Measurements from ENCODE around the gene PLA2G4B. TPM values are rescaled to one million over a fixed set of nuclear protein-coding genes. Genes with fewer than 3 reads are reported as not detected.

PLA2G4B gene
- total RNA-seq, 3 donors from 2014 or later (not counting 1 experiment from before 2014, with no cell fraction given), result 15.2 to 17.5 (median 17.4) TPM

GRCh38 chr15:41839781-41840491, 1.3 kb downstream of the PLA2G4B start:
- peaks cover 24% of the 10 kb centered on the region for H3K4me1 ChIP-seq (ENCODE audit: control insufficient read depth, insufficient read depth, low read length)
- 94% methylated on average over 14 of the region's 16 CpGs for WGBS (ENCODE audit: insufficient coverage)
- no peak overlapping the region for H3K4me3 Mint-ChIP-seq
- no peaks in the 10 kb centered on the region for H3K27me3 ChIP-seq (ENCODE audit: control insufficient read depth, insufficient read depth, low read length)
- no peak overlapping the region for H3K4me3 ChIP-seq (ENCODE audit: low read length)
- DNase-seq, result no peak
- H3K36me3 Mint-ChIP-seq, result no peaks in the 10 kb centered on the region
- peaks cover 0 to 17% of the 10 kb centered on the region in 2 donors for H3K4me1 Mint-ChIP-seq
- intact Hi-C loops (cut with micrococcal nuclease), result no loop called here
- no peak overlapping the region for H3K27ac ChIP-seq (ENCODE audit: low read length)
- no peaks in the 10 kb centered on the region for H3K9me3 ChIP-seq (ENCODE audit: control insufficient read depth, insufficient read depth, low read length)
- peaks cover 28% of the 10 kb centered on the region for H3K36me3 ChIP-seq (ENCODE audit: control insufficient read depth, insufficient read depth, low read length)
- ATAC-seq, result peak in 1 of 3 donors; percentile 36
- H3K27me3 Mint-ChIP-seq (ENCODE audit: low read depth in 2 of 2), result no peaks in the 10 kb centered on the region
- no peak for TF ChIP-seq CTCF (IDR thresholded peaks at IDR 0.05)
- no peaks in the 10 kb centered on the region for H3K9me3 Mint-ChIP-seq
- peak overlapping the region in 1 of 2 donors; percentile 68 for H3K27ac Mint-ChIP-seq

DNA sequence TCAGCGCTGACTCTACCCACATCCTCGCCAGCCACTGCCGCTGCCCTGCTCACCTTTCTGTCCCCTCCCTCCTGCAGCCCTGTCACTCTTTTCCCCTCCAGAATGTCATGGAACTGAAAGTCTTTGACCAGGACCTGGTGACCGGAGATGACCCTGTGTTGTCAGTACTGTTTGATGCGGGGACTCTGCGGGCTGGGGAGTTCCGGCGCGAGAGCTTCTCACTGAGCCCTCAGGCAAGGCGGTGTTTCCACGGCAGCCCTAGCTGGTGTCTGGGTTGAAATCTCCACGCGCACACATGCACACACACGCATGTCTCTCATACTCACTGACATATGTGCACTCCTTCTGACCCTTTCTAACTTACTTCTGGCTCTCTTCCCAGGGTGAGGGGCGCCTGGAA, 2.0 kb downstream of the PLA2G4B start:
- H3K27ac ChIP-seq (ENCODE audit: low read length), result no peak overlapping the region
- H3K4me1 ChIP-seq (ENCODE audit: control insufficient read depth, insufficient read depth, low read length), result peaks cover 24% of the 10 kb centered on the region
- peaks cover 26% of the 10 kb centered on the region for H3K36me3 ChIP-seq (ENCODE audit: control insufficient read depth, insufficient read depth, low read length)
- intact Hi-C loops (cut with micrococcal nuclease), result no loop called here
- no peaks in the 10 kb centered on the region for H3K9me3 Mint-ChIP-seq
- DNase-seq, result no peak
- no peaks in the 10 kb centered on the region for H3K27me3 ChIP-seq (ENCODE audit: control insufficient read depth, insufficient read depth, low read length)
- ATAC-seq, result peak; percentile 33 to 82 (median 63)
- H3K36me3 Mint-ChIP-seq, result no peaks in the 10 kb centered on the region
- 86% methylated on average over 14 of the region's 15 CpGs for WGBS (ENCODE audit: insufficient coverage)
- H3K9me3 ChIP-seq (ENCODE audit: control insufficient read depth, insufficient read depth, low read length), result no peaks in the 10 kb centered on the region
- H3K4me1 Mint-ChIP-seq, result peaks cover 0 to 13% of the 10 kb centered on the region in 2 donors
- H3K4me3 Mint-ChIP-seq, result no peak overlapping the region
- H3K27ac Mint-ChIP-seq, result peak overlapping the region in 1 of 2 donors; percentile 68
- H3K27me3 Mint-ChIP-seq (ENCODE audit: low read depth in 2 of 2), result no peaks in the 10 kb centered on the region
- TF ChIP-seq CTCF (IDR thresholded peaks at IDR 0.05), result no peak
- no peak overlapping the region for H3K4me3 ChIP-seq (ENCODE audit: low read length)

DNA sequence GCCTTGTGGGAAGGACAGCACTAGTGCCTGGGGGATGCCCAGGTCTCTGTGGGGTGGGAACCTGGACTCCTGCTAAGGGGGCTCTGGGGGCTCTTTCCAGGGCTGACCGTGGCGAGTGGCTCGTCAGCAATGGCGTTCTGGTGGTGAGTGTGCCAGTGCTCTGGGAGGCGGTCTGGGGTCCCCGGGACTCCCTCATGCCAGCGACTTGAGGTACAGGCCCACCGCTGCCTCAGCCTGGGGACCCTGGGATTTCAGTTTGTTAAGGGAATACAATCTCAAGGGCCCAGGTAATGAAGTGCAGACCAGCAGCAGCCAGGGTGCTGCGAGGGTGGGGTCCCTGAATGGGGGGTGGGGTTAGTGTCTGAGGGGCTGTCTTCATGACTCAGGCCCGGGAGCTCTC, 2.5 kb downstream of the PLA2G4B start:
- no peak for TF ChIP-seq CTCF (IDR thresholded peaks at IDR 0.05)
- no peaks in the 10 kb centered on the region for H3K9me3 Mint-ChIP-seq
- intact Hi-C loops (cut with micrococcal nuclease), result no loop called here
- 96% methylated on average over 10 of the region's 10 CpGs for WGBS (ENCODE audit: insufficient coverage)
- H3K27ac Mint-ChIP-seq, result peak overlapping the region in 1 of 2 donors; percentile 68
- no peaks in the 10 kb centered on the region for H3K27me3 Mint-ChIP-seq (ENCODE audit: low read depth in 2 of 2)
- Histone ChIP-seq H3K36me3 (ENCODE audit: control insufficient read depth, insufficient read depth, low read length) (peaks cover 30% of the 10 kb centered on the region), H3K4me3 (ENCODE audit: low read length) (no peak overlapping the region), H3K27ac (ENCODE audit: low read length) (no peak overlapping the region), H3K9me3 (ENCODE audit: control insufficient read depth, insufficient read depth, low read length) (no peaks in the 10 kb centered on the region), H3K4me1 (ENCODE audit: control insufficient read depth, insufficient read depth, low read length) (peaks cover 24% of the 10 kb centered on the region), H3K27me3 (ENCODE audit: control insufficient read depth, insufficient read depth, low read length) (no peaks in the 10 kb centered on the region)
- H3K4me3 Mint-ChIP-seq, result no peak overlapping the region
- ATAC-seq (no peak), DNase-seq (no peak)
- peaks cover 0 to 13% of the 10 kb centered on the region in 2 donors for H3K4me1 Mint-ChIP-seq
- H3K36me3 Mint-ChIP-seq, result no peaks in the 10 kb centered on the region

- no peak overlapping the region for H3K27ac ChIP-seq (ENCODE audit: low read length)
- H3K4me3 ChIP-seq (ENCODE audit: low read length), result no peak overlapping the region
- Mint-ChIP-seq H3K4me1 (peaks cover 0 to 13% of the 10 kb centered on the region in 2 donors), H3K27ac (no peak overlapping the region), H3K9me3 (no peaks in the 10 kb centered on the region), H3K4me3 (no peak overlapping the region), H3K27me3 (ENCODE audit: low read depth in 2 of 2) (no peaks in the 10 kb centered on the region), H3K36me3 (no peaks in the 10 kb centered on the region)
- H3K36me3 ChIP-seq (ENCODE audit: control insufficient read depth, insufficient read depth, low read length), result peaks cover 27% of the 10 kb centered on the region
- DNase-seq (no peak), ATAC-seq (no peak)
- H3K9me3 ChIP-seq (ENCODE audit: control insufficient read depth, insufficient read depth, low read length), result no peaks in the 10 kb centered on the region
- intact Hi-C loops (cut with micrococcal nuclease), result no loop called here
- H3K27me3 ChIP-seq (ENCODE audit: control insufficient read depth, insufficient read depth, low read length), result no peaks in the 10 kb centered on the region
- WGBS (ENCODE audit: insufficient coverage), result 85% methylated on average over 11 of the region's 12 CpGs
- TF ChIP-seq CTCF (IDR thresholded peaks at IDR 0.05), result no peak
- H3K4me1 ChIP-seq (ENCODE audit: control insufficient read depth, insufficient read depth, low read length), result peaks cover 24% of the 10 kb centered on the region
Observed at GRCh38 chr15:41842229-41842628, 3.6 kb downstream of the PLA2G4B start.
